Stimulated activated CD4-positive, alpha-beta T cell treated with anti-CD3 and anti-CD28 coated beads, Interleukin-2, amount 100 ng/mL, for 4 hours (primary cell): ENCODE data around the gene TMEM266.
A peak's percentile ranks its signal among the peaks of the same experiment; 100 is the strongest.

Experiments used
- DNase-seq: peaks from one replicate; pipeline ENCODE4 v3.0.0-alpha.2; 2020; ENCODE audit warnings: low read depth

TMEM266 gene

DNA sequence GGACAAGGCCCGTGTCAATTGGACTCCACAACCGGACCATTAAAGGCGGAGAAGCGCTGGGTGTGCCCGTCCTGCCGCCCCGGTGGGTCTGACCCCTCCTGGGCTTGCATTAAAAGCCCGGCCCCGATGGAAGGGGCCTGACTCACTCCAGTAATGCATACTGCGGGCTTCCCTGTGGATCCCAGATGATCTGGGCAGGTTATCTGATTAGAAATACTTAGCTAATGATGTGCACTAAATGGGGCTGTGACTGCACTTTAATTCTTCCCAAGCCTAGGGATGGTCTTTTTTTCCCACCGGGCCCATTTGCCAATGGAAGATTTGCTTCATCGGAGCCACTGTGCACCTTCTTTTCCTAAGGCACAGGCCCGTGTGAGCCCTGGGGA is 124.9 kb downstream of the TMEM266 start:
- no peak for DNase-seq

DNA sequence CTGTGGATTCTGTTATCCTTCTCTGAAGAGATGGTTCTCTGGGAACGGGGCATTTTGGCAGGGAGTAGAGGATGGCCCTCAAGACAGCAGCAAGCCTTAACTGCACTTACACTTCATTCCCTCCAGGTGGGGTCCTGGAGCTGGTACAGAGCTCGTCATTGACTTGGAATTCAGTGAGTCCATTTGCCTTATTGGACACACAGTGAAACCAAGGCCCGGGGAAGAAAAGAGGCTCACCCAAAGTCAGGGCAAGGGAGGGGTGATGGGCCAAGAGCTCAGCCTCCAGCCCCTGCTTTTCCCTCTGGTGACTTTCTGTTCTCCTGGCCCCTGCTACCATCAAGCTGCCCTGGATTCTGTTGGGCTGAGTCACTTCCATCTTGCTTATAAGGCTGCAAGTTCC is 125.9 kb downstream of the TMEM266 start:
- no peak for DNase-seq

DNA sequence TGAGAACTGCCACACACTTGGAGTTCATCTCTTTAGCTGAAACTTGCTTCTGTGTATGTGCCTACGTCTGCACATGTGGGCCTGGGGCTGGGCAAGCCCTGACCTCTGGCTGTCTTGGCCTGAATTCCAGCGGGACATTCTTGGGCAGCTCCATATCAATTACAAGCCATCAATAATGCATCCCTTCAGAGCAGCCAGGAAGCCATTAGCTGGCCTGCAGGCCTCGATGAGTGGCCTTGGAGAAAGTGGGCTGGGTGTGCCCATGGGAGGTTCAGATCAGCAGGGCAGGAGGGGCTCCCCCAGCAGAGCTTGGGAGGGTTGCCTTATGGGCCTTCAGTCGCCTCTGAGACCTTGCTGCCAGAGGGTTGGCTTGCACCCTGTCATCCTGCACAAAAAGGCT is 127.4 kb downstream of the TMEM266 start:
- no peak for DNase-seq

DNA sequence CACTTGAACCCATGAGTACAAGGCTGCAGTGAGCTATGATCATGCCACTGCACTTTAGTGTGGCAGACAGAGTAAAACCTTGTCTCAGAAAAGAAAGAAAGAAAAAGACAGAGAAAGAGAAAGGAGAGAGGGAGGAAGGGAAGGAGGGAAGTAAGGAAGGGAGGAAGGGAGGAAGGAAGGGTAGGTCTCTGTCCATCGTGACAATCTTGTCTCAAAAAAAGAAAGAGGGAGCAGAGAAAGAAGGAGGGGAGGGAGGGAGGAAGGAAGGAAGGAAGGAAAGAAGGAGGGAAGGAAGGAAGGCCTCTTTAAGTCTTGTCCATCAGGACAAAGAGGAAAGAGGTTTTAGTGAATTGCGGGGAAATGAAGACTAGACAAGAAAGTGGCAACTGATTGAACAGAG is 129.3 kb downstream of the TMEM266 start:
- no peak for DNase-seq

DNA sequence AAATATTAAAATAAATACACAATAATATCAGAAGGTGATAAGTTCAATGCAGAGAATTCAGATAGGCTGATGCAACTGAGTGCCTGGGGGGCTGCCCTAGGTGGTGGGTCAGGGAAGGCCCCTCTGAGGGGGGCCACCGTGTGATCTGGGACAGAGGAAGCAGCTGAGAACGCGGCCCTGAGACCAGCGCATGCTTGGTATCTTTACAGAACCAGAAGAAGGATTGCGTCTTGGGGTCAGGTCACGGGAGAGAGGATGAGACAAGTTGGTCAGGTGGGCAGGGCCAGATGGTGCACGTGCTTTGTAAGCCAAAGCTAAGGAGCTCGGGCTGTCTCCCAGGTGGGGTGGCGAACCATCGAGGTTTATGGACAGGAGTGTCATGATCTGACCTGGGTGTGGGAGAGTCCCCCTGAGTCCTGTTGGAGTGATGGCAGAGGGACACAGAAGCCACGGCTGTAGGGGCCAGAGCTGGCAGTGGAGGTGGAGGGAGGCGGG is 130.3 kb downstream of the TMEM266 start:
- DNase-seq: no peak

GRCh38 chr15:76190751-76191538 is 131.2 kb downstream of the TMEM266 start:
- peak; percentile 35 for DNase-seq

GRCh38 chr15:76191539-76192244 is 131.9 kb downstream of the TMEM266 start:
- no peak for DNase-seq

DNA sequence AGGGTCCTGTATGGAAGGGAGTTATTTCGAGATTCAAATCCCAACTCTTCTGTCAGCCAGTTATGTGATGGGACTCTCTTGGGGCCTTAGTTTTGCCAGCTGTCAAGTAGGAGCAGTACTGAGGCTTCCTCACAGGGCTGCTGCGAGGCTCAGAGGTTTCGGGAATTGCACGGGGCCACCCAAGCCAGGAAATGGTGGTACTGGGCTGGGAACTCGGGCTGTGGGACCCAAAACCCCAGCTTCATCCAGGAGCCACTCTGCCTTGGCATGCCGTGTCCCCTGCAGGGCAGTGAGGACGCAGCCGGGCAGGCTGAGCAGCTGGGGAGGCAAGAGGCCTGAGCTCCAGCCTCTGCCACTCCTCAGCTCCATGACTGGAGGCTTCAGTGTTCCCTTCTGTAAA is 132.9 kb downstream of the TMEM266 start:
- DNase-seq: no peak

DNA sequence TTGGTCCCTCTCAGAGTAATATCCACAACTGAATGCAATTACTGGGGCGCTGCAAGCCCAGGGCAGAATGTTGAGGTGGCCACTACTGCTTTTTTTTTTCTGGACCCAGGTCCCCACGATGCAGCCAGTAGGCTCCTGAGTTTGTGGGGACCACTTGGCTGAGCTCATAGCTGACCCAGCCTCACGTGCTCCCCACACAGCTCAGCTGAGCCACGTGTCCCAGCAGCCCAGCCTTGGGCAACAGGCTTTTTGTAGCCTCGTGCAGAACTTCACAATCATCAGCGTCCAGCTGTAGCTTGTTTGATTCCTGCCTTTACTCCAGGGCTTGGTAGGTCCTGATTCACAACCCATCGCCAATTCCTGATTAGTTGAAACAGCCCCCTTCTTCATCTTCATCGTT is 134.1 kb downstream of the TMEM266 start:
- DNase-seq: no peak

- no peak for DNase-seq
These were observed 135.9 kb downstream of the TMEM266 start for GRCh38 chr15:76195506-76196268.

- no peak for DNase-seq
These were observed 136.8 kb downstream of the TMEM266 start for GRCh38 chr15:76196269-76197231.

GRCh38 chr15:76197703-76198455 is 138.1 kb downstream of the TMEM266 start:
- DNase-seq: no peak

- no peak for DNase-seq
These were observed 138.8 kb downstream of the TMEM266 start for GRCh38 chr15:76198456-76199105.

DNA sequence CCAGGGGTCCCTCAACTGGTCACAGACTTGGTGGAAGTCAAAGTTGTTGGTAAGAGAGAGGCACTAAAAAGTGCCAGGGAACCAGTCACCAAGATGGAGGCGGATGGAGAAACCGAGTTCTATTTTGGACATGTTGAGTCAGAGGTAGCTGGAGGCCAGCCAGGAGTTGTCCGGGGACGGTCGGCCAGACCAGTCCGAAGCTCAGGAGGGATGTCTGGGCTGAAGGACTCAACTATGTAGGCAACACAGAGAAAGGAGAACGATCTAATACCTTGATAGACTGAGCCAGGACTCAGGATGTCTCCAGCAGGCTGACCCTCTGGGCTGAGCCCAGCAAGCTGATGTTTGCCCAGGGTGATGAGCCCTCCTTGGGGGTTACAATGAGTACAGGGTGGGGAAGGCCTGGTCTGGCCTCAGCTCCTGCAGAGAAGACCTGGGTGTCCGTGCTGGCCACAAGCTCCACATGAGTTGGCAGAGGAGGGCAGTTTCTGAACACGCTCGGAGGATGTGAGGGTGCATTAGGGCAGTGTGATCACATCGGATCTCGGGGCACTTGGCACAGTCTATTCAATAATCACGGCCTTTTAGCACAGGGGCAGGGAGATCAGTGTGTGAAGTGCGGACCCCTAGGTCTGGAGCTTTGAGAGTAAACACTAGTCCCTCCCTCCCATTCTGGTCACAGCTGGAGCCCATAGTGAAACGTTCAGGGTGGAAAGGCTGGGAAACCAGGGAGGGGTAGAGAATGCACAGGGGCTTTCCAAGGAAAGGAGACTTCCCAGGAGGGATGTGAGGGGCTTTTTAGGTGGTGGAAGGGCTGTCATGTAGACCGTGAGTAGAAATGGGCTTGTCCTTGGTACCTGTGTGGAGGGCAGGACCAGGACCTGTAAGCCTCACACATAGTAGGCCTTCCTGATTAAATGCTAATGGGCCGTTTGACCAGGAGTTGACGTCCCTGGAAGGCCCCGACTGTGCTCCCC is 139.6 kb downstream of the TMEM266 start:
- no peak for DNase-seq

GRCh38 chr15:76200083-76200465 is 140.3 kb downstream of the TMEM266 start:
- no peak for DNase-seq

- no peak for DNase-seq
These were observed 140.9 kb downstream of the TMEM266 start for GRCh38 chr15:76200641-76201105.

GRCh38 chr15:76201536-76202255 is 141.9 kb downstream of the TMEM266 start:
- no peak for DNase-seq
